HEK293T (cell line): ENCODE data around the gene RAB28.

Experiments
- ARNT ChIP-seq: fragments of 450-650 bp; IDR thresholded peaks from 2 replicates; pipeline ENCODE4 v1.6.1; 2017; ENCODE audit warnings: mild to moderate bottlenecking
- ELF4 ChIP-seq: fragments of 450-650 bp; IDR thresholded peaks from 2 replicates; pipeline ENCODE4 v1.6.1; 2017; ENCODE audit warnings: antibody characterized with exemption
- FOXA1 ChIP-seq: fragments of 450-650 bp; IDR thresholded peaks from 2 replicates; pipeline ENCODE4 v1.6.1; 2016; ENCODE audit warnings: mild to moderate bottlenecking
- SUZ12 ChIP-seq: fragments of 450-650 bp; IDR thresholded peaks from 2 replicates; pipeline ENCODE4 v1.6.1; 2016; ENCODE audit warnings: mild to moderate bottlenecking
- TARDBP ChIP-seq: fragments of 450-650 bp; IDR thresholded peaks from 2 replicates; pipeline ENCODE4 v1.6.1; 2016
- ZNF384 ChIP-seq: fragments of 450-650 bp; IDR thresholded peaks from 2 replicates; pipeline ENCODE4 v1.6.1; 2016

- TF ChIP-seq FOXA1 = no peak
- no peak for TF ChIP-seq TARDBP
- TF ChIP-seq ELF4 = no peak
- TF ChIP-seq SUZ12 = no peak
- TF ChIP-seq ARNT = no peak
- TF ChIP-seq ZNF384 = no peak
These were observed 88.0 kb downstream of the RAB28 start for GRCh38 chr4:13396161-13396560.
